Common myeloid progenitor, CD34-positive (primary cell): ENCODE data around the gene CCL5.
A peak's percentile ranks its signal among the peaks of the same experiment; 100 is the strongest.

Source experiments
- CTCF ChIA-PET: fragments of 350-600 bp; sonication (Branson Sonifier 250); formaldehyde crosslinking; loops from one replicate; lab custom pipeline; 2021; ENCODE audit warnings: antibody characterized with exemption; lab: Charles Lee
- POLR2A ChIA-PET: fragments of 350-600 bp; sonication (Branson Sonifier 250); formaldehyde crosslinking; loops from one replicate; lab custom pipeline; 2021; ENCODE audit warnings: antibody characterized with exemption; lab: Charles Lee
- DNase-seq, 3 donors: peaks; one replicate each; pipeline versions ENCODE4 v3.0.0 to v3.0.0-alpha.2; 2013
- H3K27ac ChIP-seq, 2 experiments: 1 replicate in 1 of 2; 2 replicates in 1 of 2; pipeline ENCODE4 v1.7.0; 2013; ENCODE audit warnings: inconsistent platforms in 2 of 2, low read length in 2 of 2, mild to moderate bottlenecking in 2 of 2, low read depth in 1 of 2, moderate library complexity in 1 of 2; ENCODE audit not compliant: severe bottlenecking in 2 of 2, insufficient read depth in 1 of 2, poor library complexity in 1 of 2
- H3K27me3 ChIP-seq, 5 experiments: replicated peaks in 2 of 5; 1 replicate in 3 of 5; 2 replicates in 2 of 5; pipeline versions ENCODE4 v1.6.1 to v1.7.0; 2013; ENCODE audit warnings: low read length in 4 of 5, mild to moderate bottlenecking in 2 of 5, moderate library complexity in 2 of 5, inconsistent platforms in 1 of 5; ENCODE audit not compliant: insufficient read depth in 5 of 5, control insufficient read depth in 4 of 5
- H3K36me3 ChIP-seq, 4 experiments: 1 replicate in 2 of 4; 2 replicates in 2 of 4; pipeline versions ENCODE4 v1.6.1 to v1.7.0; 2013; ENCODE audit warnings: low read length in 3 of 4, control low read depth in 1 of 4, mild to moderate bottlenecking in 1 of 4; ENCODE audit not compliant: control insufficient read depth in 4 of 4, insufficient read depth in 4 of 4
- H3K4me1 ChIP-seq, 4 experiments: 1 replicate in 3 of 4; 2 replicates in 1 of 4; pipeline versions ENCODE4 v1.6.1 to v1.7.1; 2013; ENCODE audit warnings: low read length in 3 of 4, mild to moderate bottlenecking in 3 of 4, control low read depth in 1 of 4, inconsistent platforms in 1 of 4, moderate library complexity in 1 of 4; ENCODE audit not compliant: control insufficient read depth in 4 of 4, insufficient read depth in 4 of 4; ENCODE audit errors: control extremely low read depth in 1 of 4
- H3K4me3 ChIP-seq, 7 experiments: 1 replicate in 4 of 7; 2 replicates in 3 of 7; pipeline versions ENCODE4 v1.5.1 to v1.7.0; 2013; ENCODE audit warnings: mild to moderate bottlenecking in 7 of 7, low read length in 6 of 7, moderate library complexity in 6 of 7, inconsistent platforms in 2 of 7, low read depth in 2 of 7, control low read depth in 1 of 7; ENCODE audit not compliant: insufficient read depth in 4 of 7, control insufficient read depth in 1 of 7; ENCODE audit errors: extremely low read depth in 1 of 7
- H3K9me3 ChIP-seq, 5 experiments: 1 replicate in 4 of 5; 2 replicates in 1 of 5; pipeline versions ENCODE4 v1.6.1 to v1.7.1; 2013; ENCODE audit warnings: low read length in 4 of 5, mild to moderate bottlenecking in 2 of 5, inconsistent platforms in 1 of 5, low read depth in 1 of 5, moderate library complexity in 1 of 5; ENCODE audit not compliant: control insufficient read depth in 4 of 5, insufficient read depth in 2 of 5; ENCODE audit errors: control extremely low read depth in 1 of 5
- WGBS: methylation state at CpG from one replicate; pipeline ENCODE4 v1.1.5; 2013; ENCODE audit not compliant: insufficient coverage; 5-methylcytosine and 5-hydroxymethylcytosine counted together

The CCL5 gene

GRCh38 chr17:35915153-35915964 is 35.2 kb upstream of the CCL5 start:
- Histone ChIP-seq H3K4me1 (peaks cover 0 to 8% (median 7%) of the 10 kb centered on the region in 4 experiments), H3K27me3 (peaks cover 0 to 3% (median 0%) of the 10 kb centered on the region in 5 experiments), H3K27ac (no peak overlapping the region), H3K4me3 (no peak overlapping the region), H3K9me3 (no peaks in the 10 kb centered on the region), H3K36me3 (peaks cover 0 to 2% (median 0%) of the 10 kb centered on the region in 4 experiments)
- WGBS: 97% methylated on average over 2 of the region's 3 CpGs
- POLR2A ChIA-PET: no interaction called here
- peak in 2 of 3 donors; percentile 33 to 42 for DNase-seq
- CTCF ChIA-PET: interaction anchor here (0.8 to 2.8 kb wide), 6 partner anchors 9 to 66 kb away, joined by 3 to 13 read pairs (median 5); no protein-coding TSS in a partner anchor

GRCh38 chr17:35914354-35914753 is 34.2 kb upstream of the CCL5 start:
- 100% methylated on average over 1 of the region's 1 CpG for WGBS
- DNase-seq: no peak
- CTCF ChIA-PET: interaction anchor here (0.8 to 2.8 kb wide), 3 partner anchors 8 to 65 kb away, joined by 3 to 13 read pairs (median 8); no protein-coding TSS in a partner anchor
- Histone ChIP-seq H3K27ac (no peak overlapping the region), H3K27me3 (peaks cover 0 to 3% (median 0%) of the 10 kb centered on the region in 5 experiments), H3K4me1 (peaks cover 0 to 8% (median 7%) of the 10 kb centered on the region in 4 experiments), H3K36me3 (peaks cover 0 to 2% (median 0%) of the 10 kb centered on the region in 4 experiments), H3K9me3 (no peaks in the 10 kb centered on the region), H3K4me3 (no peak overlapping the region)
- POLR2A ChIA-PET: no interaction called here

GRCh38 chr17:35913609-35914008 is 33.4 kb upstream of the CCL5 start:
- H3K27me3 ChIP-seq: peaks cover 0 to 3% (median 0%) of the 10 kb centered on the region in 5 experiments
- POLR2A ChIA-PET: no interaction called here
- no peaks in the 10 kb centered on the region for H3K9me3 ChIP-seq
- no peak overlapping the region for H3K27ac ChIP-seq
- 100% methylated on average over 3 of the region's 4 CpGs for WGBS
- no peak for DNase-seq
- CTCF ChIA-PET: interaction anchor here (0.8 to 2.8 kb wide), 3 partner anchors 7 to 64 kb away, joined by 3 to 13 read pairs (median 8); no protein-coding TSS in a partner anchor
- peaks cover 0 to 5% (median 5%) of the 10 kb centered on the region in 4 experiments for H3K4me1 ChIP-seq
- no peak overlapping the region for H3K4me3 ChIP-seq
- peaks cover 0 to 2% (median 0%) of the 10 kb centered on the region in 4 experiments for H3K36me3 ChIP-seq

GRCh38 chr17:35912942-35913341 is 32.8 kb upstream of the CCL5 start:
- Histone ChIP-seq H3K4me1 (no peaks in the 10 kb centered on the region), H3K9me3 (no peaks in the 10 kb centered on the region), H3K36me3 (peaks cover 0 to 2% (median 0%) of the 10 kb centered on the region in 4 experiments), H3K27ac (no peak overlapping the region), H3K4me3 (no peak overlapping the region), H3K27me3 (peaks cover 0 to 3% (median 0%) of the 10 kb centered on the region in 5 experiments)
- no peak for DNase-seq
- CTCF ChIA-PET: interaction anchor here (0.9 to 2.5 kb wide), 2 partner anchors 18 to 64 kb away, joined by 3 to 8 read pairs; no protein-coding TSS in a partner anchor
- POLR2A ChIA-PET: no interaction called here
- 100% methylated on average over 2 of the region's 2 CpGs for WGBS

- no peaks in the 10 kb centered on the region for H3K9me3 ChIP-seq
- no peak overlapping the region for H3K27ac ChIP-seq
- peaks cover 0 to 3% (median 0%) of the 10 kb centered on the region in 5 experiments for H3K27me3 ChIP-seq
- H3K4me1 ChIP-seq: no peaks in the 10 kb centered on the region
- ChIA-PET CTCF (interaction anchor here (0.9 to 2.5 kb wide), 2 partner anchors 17 to 63 kb away, joined by 3 to 8 read pairs; no protein-coding TSS in a partner anchor), POLR2A (no interaction called here)
- WGBS: 97% methylated on average over 3 of the region's 3 CpGs
- no peak overlapping the region for H3K4me3 ChIP-seq
- peak in 2 of 3 donors; percentile 24 to 50 for DNase-seq
- H3K36me3 ChIP-seq: peaks cover 0 to 1% (median 0%) of the 10 kb centered on the region in 4 experiments
Observed at GRCh38 chr17:35912339-35912912, 32.3 kb upstream of the CCL5 start.

- H3K36me3 ChIP-seq: no peaks in the 10 kb centered on the region
- WGBS: 97% methylated on average over 3 of the region's 3 CpGs
- POLR2A ChIA-PET: no interaction called here
- no peak for DNase-seq
- H3K9me3 ChIP-seq: no peaks in the 10 kb centered on the region
- CTCF ChIA-PET: interaction anchor here (1.1 kb wide), 1 partner anchor 239 kb away, joined by 3 read pairs; no protein-coding TSS in a partner anchor
- no peaks in the 10 kb centered on the region for H3K27me3 ChIP-seq
- no peak overlapping the region for H3K4me3 ChIP-seq
- no peaks in the 10 kb centered on the region for H3K4me1 ChIP-seq
- no peak overlapping the region for H3K27ac ChIP-seq
Observed at GRCh38 chr17:35909408-35909807, 29.2 kb upstream of the CCL5 start.
